ENCODE data around the gene HMHB1. TPM values are rescaled to one million over a fixed set of nuclear protein-coding genes. Genes with fewer than 3 reads are reported as not detected.
"Not testable (repeated sequence)": the region's sequence is repeated elsewhere in the genome, so short reads cannot be mapped to it uniquely, and the experiment has no call there.

The HMHB1 gene
- total RNA-seq, 1 donor from 2014 or later, result not detected

DNA sequence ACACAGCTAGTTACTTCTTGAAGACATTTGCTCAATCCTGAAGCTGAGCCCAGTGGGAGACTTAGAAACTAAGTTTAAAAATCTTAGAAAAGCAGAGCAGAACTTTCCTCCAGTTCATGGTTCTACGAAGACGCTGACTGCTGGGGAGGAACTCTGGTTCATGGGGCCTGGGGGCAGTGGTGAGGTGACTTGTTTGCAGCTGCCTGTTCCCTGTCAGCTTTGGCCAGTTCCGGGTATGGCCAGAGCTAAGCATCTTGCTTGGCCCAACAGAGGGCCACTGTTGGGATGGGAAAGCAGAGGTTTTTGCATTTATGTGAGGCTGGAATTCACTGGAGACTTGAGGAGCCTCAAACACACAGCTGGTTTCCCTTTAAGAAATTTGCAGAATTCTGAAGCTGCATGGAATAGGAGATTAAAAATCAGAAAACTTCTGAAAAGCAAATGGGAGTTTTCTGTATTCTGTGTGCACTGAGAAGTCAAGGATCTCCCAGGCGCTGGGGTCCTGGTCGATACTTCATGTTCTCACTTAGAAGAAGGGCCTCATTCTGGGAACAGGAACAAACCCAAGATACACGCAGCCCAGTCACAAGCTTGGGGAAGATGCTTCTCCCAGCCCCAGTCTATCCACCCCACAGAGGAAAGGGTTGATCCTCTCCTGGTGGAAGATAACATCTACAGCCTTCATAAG lies 10.6 kb upstream of the HMHB1 start:
- intact Hi-C loops (cut with micrococcal nuclease), result loop anchor here (10.0 kb wide), 1 partner anchor 127 kb away; no protein-coding TSS in a partner anchor

DNA sequence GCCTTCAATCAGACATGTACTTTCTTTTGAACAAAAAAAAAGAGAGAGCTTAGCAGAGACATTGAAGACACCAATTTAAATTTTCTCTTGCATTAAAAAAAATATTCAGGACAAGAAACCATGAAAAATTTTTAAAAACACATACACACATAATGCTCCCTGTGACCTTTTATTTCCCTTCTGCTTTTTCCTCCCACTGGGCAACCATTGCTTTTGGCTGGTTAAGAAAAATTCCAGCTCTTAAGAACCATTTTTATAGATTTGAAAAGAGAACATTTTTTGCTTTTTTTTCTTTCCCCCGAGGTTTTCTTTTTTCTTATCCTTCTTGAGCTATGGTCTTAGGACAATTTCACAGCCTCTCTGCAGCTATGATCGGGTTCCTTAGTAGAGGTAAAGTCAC lies 6.1 kb upstream of the HMHB1 start:
- intact Hi-C loops (cut with micrococcal nuclease), result loop anchor here (10.0 kb wide), 1 partner anchor 131 kb away; no protein-coding TSS in a partner anchor

DNA sequence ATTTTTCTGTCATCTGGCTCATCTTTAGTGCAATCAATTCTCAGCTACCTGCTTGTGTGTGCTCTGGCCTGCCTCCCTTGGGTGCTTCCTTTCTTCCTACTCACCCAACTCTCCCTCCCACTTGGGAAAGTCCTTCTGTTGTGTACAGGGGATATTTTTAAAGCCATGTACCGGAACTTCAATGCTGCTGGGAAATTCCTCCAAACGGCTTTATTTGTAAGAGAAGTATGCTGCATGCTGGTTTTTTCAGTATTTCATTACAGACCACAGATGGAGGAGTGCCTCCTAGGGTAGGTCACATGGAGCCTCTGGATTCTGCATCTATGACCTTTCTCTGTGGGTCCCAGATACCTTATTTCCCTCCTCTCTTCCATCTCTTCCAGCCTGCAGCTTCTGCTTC lies 5.4 kb upstream of the HMHB1 start:
- intact Hi-C loops (cut with micrococcal nuclease), result loop anchor here (10.0 kb wide), 1 partner anchor 132 kb away; no protein-coding TSS in a partner anchor

DNA sequence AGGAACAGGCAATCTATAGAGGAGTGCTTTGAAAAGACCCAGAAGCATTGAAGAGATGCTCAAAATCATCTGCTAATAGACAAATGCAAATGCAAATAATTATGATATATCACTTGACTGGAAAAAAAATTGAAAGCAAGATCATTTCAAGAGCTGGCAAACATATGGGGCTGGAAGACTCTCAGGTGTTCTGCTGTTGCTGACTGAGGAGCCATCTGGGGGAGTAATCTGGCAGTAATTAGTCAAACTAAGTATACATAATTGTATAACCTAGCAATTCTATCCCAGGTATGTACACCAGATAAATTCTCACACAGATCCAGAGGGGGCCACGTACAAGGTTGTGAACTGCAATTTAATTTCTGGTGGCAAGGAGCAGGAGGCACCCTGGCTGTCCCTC lies 4.6 kb upstream of the HMHB1 start:
- intact Hi-C loops (cut with micrococcal nuclease), result loop anchor here (10.0 kb wide), 1 partner anchor 133 kb away; no protein-coding TSS in a partner anchor

DNA sequence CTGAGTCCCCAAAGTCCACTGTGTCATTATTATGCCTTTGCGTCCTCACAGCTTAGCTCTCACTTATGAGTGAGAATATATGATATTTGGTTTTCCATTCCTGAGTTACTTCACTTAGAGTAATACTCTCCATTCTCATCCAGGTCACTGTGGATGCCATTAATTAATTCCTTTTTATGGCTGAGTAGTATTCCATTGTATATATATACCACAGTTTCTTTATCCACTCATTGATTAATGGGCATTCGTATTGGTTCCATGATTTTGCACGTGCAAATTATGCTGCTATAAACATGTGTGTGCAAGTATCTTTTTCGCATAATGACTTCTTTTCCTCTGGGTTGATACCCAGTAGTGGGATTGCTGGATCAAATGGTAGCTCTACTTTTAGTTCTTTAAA lies 4.4 kb downstream of the HMHB1 start:
- intact Hi-C loops (cut with micrococcal nuclease), result not testable (repeated sequence)

DNA sequence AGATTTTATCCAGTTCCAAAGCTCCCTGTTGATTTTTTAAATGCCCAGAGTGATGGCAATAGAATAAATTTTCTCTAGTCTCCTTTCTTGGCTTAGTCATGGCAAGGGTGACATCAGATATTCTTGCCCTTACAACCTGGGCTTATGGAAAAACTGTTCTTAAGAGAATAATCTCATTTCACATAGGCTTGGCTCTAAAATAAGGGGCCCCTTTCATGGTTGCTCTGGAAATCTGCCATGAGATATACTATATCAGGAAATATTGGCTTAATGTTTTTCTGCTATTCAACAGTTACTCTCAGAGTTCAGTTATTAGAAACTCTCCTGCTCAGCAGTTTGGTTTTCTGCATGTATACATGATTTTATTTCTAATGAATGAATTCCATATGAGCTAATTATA lies 7.8 kb downstream of the HMHB1 start:
- intact Hi-C loops (cut with micrococcal nuclease), result loop anchor here (10.0 kb wide), 1 partner anchor 385 kb away; no protein-coding TSS in a partner anchor

DNA sequence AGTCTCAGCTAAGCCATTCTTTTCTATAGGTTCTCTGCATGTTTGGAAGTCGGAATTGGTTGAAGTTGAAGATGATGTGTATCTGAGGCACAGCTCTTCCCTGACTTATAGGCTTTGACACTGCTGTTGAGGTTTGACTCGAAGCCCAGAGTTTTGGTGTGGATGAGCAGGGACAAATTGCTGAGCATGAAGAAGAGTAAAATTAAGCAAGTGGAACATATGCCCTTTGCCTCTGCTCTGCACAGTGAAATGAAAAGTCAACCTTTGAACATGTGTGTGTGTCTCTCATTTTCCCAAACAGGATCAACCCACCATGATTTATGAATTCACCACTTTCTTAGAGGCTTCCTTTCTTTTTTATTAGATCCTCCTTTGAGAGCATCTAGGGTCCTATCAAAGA lies 8.5 kb downstream of the HMHB1 start:
- intact Hi-C loops (cut with micrococcal nuclease), result loop anchor here (10.0 kb wide), 1 partner anchor 386 kb away; no protein-coding TSS in a partner anchor

DNA sequence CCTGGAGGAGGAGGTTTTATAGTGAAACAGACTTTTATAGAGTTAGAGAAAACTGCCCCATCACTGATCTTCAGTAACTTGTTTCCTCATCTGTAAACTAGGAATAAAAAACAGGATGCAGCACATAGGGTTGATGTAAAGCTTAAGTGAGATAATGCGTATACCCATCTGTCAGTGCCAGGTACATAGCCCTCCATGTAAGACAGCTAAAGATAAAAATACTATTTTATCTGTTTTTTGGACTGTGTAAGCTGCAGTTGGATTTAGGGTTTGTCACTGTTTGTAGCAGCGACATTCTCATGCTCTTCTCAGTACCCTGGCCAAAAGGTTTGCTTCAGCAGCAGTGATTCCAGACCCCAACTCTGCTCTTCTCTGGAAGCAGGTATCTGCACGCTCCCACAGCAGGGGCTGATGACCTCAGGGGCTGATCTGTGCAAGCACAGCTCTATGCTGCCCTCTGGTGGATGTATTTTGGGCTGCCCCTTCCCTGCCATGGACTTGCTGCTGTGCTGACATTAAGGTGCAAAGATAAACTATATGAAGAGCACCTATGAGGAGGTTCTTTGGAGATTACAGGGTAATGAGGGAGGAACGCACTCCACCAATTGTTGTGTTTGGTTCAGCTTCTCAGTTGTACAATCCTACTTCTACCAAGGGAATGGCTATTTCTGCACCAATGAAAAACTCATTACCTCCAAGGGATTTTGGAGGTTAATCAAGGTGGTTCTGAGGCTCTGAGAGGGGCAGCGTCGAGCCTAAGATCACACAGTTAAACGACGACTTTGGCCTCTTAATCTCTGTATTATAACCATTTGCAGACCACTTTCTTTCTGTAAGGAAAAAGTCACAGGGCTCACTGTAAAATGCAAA lies 13.1 kb downstream of the HMHB1 start:
- intact Hi-C loops (cut with micrococcal nuclease), result loop anchor here (1.0 to 10.0 kb wide), 9 partner anchors 177 to 903 kb away; no protein-coding TSS in a partner anchor

DNA sequence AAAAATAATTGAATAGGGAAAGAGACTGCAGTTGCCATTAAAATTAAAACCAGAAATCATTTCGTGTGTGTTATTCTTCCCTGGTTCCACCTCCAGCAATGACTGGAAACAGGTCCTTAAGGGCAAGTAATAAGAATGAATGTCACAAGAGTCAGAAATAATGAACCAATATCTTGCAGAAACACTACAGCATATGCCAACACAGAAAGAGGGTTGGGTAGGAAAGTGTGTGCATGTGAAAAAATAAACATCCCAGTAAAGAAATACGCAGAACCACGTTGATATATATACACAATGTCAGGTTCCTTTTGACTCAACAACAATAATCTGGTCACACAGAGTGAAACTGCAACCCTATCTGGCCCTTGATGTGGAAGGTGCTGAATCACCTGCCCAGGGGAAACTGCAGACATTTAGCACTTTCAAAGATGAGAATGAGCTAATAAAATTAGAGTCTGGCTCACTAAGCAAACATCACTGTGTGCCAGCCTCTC lies 15.0 kb downstream of the HMHB1 start:
- intact Hi-C loops (cut with micrococcal nuclease), result loop anchor here (5.0 to 10.0 kb wide), 4 partner anchors 220 to 640 kb away; no protein-coding TSS in a partner anchor

DNA sequence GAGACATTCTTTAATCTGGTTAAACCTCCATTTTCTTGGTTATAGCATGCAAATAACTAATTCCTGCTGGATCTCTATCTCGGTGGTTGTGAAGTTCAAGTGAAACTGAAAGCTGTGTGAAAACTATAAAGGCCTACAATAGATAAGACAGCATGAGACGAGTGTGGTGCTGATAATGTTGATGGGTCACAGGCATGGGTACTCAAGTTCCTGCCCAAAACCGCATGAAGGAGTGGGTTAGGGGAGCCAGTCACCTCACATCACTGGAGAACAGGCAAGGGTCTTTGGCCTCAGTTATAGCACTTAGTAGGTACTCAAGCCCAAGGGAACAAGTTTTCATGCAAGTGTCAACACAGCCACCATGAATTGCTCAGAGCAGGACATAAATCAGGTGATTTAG lies 16.7 kb downstream of the HMHB1 start:
- intact Hi-C loops (cut with micrococcal nuclease), result loop anchor here (1.0 to 10.0 kb wide), 6 partner anchors 140 to 641 kb away; no protein-coding TSS in a partner anchor

DNA sequence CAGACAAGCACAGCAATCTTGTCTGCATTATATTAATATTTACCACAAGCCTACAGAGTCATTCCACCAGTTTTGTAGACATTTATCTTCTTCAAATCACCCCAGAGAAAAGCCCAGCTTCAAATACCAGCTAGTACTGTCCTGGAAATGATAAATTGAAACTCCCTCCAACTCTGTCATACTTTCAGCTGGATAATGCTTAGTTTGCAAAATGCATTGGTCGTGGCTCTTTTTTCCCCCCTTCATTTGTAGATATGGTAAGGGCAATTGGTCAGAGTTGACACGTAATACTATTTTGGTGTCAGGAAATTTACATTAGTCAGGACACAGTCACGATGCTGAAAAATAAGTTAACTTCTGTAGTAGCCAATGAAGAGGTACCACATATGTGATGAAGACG lies 21.2 kb downstream of the HMHB1 start:
- intact Hi-C loops (cut with micrococcal nuclease), result no loop called here

DNA sequence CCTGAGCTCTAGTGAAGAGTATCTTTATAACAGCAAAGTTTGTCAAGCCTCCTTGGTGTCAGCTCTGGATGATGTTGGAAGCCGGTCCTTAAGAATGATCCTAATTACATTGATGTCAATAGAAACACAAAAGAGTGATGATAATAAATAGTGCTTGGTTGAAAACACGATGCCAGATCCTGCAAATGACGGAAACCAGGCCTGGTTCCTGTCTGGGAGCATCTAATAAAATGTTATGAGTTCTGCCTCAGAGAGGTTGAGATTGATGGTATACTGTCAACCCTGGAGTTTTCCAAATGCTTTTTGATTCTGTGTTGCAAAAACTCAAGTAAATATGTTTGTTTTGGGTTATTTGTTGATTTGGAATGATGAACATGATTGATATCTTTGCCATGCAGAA lies 23.3 kb downstream of the HMHB1 start:
- intact Hi-C loops (cut with micrococcal nuclease), result no loop called here

DNA sequence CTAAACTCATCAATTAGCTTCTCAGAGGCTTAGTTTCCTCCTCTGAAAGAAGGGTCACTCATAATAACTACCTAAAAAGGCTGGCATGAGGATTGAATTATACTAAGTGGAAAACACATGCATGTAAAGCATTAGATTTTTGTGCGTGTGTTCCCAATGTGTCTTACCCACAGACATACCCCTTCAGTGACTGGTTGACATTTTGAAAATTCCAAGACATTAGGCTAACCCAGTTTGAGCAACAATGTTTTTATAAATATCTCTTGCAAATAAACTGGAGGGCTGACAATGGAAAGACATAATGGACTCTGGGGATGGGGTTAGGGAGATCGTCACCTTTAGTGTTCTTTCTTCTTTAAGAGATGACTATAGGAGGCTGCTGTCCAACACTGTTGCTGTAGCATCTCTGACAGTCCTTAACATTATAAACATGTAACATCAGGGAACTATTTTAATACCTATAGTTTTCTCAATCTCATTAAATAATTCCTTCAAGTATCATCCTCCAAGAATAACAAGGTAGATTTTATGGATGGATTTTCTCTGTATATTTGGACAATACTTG lies 24.3 kb downstream of the HMHB1 start:
- intact Hi-C loops (cut with micrococcal nuclease), result no loop called here

DNA sequence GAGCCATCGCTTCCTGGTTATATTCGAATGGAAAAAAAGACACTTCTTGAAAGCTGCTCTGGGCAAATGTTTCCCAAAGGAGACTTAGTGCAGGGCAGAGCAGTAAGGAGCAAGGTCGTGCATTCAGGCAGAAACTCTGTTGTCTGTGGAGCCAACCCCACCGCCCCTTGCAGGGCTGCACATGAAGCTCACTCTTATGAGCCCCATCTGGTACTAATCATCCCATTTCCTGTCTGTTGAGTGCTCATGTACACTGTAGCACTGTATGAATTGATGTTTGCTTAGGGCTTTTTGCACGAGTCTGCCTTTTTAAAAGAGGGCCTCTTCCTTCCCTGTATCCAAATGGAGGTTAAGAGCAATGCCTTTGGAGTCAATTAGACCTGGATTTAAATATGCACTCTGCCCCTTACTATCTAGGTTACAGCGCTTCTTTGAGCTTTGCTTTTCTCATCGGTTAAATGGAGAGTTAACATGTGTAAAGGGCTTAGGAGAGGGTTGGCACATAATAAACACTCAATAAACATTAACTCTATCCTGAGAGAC lies 25.4 kb downstream of the HMHB1 start:
- intact Hi-C loops (cut with micrococcal nuclease), result no loop called here

DNA sequence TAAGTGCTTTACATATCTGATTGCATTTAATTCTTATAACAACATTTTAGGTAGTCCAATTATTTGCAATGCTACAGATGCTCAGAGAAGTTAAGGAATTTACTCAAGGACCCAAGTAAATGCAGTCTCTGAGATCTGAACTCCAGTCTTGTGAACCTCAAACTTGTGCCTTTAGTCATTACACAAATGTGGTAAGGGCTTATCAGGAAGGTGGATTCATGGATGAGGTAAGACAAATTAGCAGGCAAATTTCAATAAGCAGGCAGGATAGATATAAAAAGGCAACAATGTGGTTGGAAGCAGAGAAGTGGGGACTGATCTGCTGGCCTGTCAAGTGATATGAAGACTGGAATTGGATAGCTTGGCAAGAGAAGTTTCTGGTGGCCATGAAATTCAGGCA lies 29.5 kb downstream of the HMHB1 start:
- intact Hi-C loops (cut with micrococcal nuclease), result no loop called here

DNA sequence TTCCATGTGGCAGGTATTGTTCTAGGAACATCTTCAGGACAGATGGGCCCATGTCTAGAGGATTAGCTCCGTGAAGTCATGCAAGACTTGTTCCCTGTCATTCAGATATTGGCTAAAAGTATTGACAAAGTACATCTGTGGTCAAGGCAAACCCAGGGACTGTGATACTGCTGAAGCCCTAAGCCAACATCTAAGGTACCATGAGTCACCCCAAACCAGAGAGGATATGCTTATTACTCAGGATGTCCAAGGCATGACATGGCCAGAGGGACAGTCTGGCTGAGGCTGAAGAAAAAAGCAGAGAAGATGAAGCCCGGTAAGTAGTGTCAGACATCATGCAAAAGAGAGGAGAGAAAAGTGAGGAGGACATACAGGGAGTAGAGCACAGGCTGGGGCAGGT lies 31.0 kb downstream of the HMHB1 start:
- intact Hi-C loops (cut with micrococcal nuclease), result no loop called here

DNA sequence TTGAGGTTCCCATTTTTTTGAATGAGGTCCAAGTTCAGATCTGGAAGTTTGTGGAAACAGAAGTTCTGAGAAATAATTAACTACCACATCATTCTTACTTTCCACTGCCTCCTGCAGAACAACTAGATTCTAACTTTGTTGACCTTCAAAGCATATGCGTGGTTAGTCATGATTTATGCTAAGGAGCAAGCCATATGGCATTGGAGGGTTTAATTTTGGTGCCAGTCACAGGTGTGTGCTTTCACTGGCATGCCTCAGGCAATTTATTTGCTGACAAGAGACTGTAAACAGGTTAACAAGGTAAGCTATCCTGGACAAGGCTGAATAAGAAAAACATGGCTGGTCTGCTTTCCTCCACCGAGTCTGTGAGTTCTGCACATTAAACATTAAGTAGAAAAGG lies 31.5 kb downstream of the HMHB1 start:
- intact Hi-C loops (cut with micrococcal nuclease), result no loop called here

DNA sequence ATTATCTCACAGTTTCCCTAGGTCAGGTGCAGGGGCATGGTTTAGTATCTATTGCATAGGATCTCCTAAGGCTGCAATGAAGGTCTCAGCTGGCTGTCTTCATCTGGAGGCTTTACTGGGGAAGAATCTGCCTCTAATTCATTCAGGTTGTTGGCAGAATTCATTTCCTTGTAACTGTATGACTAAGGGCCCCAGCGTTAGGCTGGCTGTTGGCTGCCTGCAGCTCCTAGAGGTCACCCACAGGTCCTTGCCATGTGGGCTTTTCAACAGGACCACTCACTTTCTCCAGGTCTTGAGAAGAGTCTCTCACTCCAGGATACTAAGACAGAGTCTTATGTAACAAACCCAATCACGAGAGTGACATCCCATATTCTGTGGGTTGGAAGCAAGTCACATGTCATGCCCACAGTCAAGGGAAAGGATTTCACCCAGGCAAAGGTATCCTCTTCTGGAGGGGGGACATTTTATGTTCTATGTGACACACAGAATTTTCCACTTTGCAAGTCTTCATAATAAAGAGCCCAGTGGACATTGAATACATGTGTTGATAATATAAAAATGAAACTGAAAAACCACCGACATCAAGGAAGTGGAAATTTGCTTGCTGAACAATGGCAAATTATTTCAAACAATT lies 38.2 kb downstream of the HMHB1 start:
- intact Hi-C loops (cut with micrococcal nuclease), result no loop called here

DNA sequence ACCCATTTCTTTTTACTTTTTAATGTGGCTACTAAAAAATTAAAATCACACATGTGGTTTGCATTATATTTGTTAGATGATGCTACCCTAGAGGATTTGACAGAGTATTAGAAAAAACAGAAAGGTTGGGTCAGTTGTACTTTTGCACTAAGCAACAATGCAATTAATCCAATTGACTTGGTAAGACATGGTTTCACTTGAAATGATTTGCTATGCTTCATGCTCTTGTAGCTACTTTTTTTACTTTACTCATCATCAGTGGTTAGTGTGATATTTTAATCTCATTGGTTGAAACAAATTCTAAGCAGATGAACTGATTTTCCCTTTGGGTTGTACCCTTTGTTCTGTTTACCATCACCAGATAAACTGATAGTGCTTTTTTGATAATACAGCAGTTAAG lies 39.4 kb downstream of the HMHB1 start:
- intact Hi-C loops (cut with micrococcal nuclease), result no loop called here

DNA sequence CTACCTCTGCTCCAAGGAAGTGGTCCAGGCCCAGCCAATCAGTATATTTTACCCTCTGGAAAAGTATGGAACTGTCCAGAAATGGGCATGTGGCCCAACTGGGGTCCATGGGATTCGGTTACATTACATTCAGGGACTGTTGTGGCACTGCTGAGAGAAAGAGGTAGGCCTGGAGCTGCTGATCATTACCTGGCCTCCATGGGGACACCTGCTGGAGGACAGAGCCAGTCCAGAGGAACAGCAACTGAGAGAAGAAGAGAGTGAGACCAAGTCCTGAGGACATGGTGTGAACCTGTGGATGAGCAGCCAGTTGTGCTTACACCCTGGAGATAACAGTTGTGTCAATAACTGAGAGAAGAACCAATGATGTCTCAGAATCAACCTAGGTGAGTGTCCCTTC lies 48.2 kb downstream of the HMHB1 start:
- intact Hi-C loops (cut with micrococcal nuclease), result no loop called here

DNA sequence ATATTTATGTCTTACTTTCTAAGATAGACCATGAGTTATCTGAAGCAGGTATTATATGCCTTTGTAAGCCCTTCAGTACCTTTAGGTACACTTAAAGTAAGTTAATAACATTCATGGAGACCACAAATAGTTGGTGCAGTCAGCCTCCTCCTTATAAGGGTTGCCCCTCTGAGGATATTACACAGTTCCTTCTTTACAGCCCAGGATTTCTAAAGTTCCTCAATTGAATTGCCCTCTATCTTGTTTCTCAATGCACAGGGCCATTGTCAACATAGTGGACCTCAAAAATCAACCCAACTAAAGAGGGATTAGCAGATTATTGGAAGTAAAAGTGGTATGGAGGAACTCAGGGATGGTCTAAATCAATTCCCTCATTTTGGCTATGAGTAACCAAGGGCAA lies 50.3 kb downstream of the HMHB1 start:
- intact Hi-C loops (cut with micrococcal nuclease), result no loop called here
